GM23338 (cell line): ENCODE measurements around the gene UBE2H.

Experiments used
- CTCF ChIP-seq, 2 experiments: fragments of 200-600 bp in 1 of 2; sonication (generic) in 1 of 2; conservative IDR thresholded peaks; 2 replicates each; pipeline versions ENCODE4 v1.5.1 to v1.6.1; 2016 to 2017; ENCODE audit warnings: antibody characterized with exemption in 2 of 2, low read depth in 2 of 2, mild to moderate bottlenecking in 2 of 2, moderate library complexity in 1 of 2
- EZH2 ChIP-seq: fragments of 200-600 bp; sonication (generic); IDR thresholded peaks from one replicate; pipeline ENCODE4 v1.8.0; 2017; ENCODE audit warnings: antibody characterized with exemption, mild to moderate bottlenecking, low read depth; ENCODE audit not compliant: unreplicated experiment
- POLR2AphosphoS5 ChIP-seq: IDR thresholded peaks from 2 replicates; pipeline ENCODE4 v1.6.1; 2016; ENCODE audit warnings: antibody characterized with exemption, low read depth

- TF ChIP-seq EZH2 (no peak), CTCF (conservative IDR thresholded peaks at IDR 0.05; ENCODE audit: low read depth in 2 of 2) (no peak), POLR2AphosphoS5 (no peak)
These were observed 78.0 kb downstream of the UBE2H start for GRCh38 chr7:129874722-129875121.
